ENCODE measurements around the gene ITIH5.

Gene ITIH5

DNA sequence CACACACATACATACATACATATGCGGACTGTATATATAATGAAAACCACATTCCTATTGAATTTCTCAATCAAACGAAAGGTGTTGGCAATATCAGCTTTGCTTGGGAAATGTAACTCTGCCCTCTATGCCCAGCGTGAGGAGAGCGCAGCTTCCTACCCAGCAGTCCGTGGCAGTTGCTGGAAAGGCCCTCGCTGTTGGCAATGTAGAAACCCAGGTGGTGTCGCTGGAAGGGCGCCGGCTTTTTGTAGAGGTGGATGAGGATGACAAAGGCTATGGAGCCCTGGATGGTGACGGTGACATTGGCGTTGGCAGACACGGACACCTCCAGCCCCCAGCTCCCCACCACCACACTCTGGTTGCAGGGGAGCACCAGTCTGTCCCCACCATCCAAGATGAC lies 100.9 kb downstream of the ITIH5 start:
- TF ChIP-seq, protein P1, sequence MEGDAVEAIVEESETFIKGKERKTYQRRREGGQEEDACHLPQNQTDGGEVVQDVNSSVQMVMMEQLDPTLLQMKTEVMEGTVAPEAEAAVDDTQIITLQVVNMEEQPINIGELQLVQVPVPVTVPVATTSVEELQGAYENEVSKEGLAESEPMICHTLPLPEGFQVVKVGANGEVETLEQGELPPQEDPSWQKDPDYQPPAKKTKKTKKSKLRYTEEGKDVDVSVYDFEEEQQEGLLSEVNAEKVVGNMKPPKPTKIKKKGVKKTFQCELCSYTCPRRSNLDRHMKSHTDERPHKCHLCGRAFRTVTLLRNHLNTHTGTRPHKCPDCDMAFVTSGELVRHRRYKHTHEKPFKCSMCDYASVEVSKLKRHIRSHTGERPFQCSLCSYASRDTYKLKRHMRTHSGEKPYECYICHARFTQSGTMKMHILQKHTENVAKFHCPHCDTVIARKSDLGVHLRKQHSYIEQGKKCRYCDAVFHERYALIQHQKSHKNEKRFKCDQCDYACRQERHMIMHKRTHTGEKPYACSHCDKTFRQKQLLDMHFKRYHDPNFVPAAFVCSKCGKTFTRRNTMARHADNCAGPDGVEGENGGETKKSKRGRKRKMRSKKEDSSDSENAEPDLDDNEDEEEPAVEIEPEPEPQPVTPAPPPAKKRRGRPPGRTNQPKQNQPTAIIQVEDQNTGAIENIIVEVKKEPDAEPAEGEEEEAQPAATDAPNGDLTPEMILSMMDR (IDR thresholded peaks at IDR 0.05): no peak

DNA sequence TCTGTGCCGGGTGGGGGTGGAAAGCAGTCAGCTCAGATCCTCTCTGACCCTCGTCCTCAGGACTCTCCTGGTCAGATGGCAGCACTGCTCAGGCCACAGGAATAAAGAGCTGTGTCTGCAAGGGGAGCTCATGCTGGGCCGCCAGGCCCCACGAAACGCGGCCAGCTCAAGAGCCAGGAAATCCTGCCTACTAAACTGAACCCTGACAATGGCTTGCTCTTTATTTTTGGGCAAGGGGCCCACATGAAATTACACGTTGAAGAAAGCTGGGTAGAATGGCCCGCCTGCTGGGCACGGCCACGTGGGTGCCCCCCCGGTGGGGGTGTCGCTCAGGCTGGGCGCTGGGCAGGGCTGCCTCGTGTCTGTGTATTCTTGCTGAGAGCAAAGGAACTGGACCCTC lies 103.0 kb downstream of the ITIH5 start:
- TF ChIP-seq, protein P1 (IDR thresholded peaks at IDR 0.05): no peak

DNA sequence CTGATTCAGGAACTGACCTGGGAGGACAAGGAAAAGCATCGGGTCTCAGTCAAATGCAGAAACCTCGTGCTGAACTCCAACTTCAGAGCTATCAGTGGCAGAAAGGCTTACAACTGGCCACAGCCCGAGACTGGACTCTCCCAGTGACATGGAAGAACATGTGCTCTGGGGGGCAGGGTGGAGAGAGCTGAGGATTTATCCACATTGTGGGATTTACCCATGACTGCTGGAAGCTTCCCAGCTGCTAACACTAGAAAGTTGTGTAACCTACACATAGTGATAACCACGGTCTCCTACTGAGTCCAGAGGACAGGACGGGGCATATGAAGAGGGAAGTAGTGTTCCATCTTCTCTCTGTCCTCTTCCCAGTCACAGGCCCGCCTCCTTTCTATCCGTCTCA lies 103.4 kb downstream of the ITIH5 start:
- TF ChIP-seq, protein P1 (IDR thresholded peaks at IDR 0.05): no peak

DNA sequence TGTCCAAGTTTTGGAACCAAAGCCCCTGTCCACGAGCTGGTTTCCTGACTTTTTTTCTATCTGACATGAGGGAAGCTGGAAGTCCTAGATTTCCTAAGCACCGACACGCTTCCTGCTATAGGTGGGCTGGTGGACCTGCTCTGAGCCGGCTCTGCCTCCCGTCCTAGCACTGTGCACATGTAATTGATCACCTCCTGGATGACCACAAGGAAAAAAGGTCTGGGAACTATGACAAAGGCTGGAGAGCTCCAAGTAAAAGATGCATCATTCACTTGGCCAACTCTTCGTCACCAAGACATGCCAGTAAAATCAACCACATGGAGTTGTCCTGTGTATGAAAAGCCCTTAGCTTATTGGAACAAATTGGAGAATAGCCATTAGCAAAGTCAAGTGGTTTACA lies 104.8 kb downstream of the ITIH5 start:
- TF ChIP-seq, protein P1 (IDR thresholded peaks at IDR 0.05): no peak

DNA sequence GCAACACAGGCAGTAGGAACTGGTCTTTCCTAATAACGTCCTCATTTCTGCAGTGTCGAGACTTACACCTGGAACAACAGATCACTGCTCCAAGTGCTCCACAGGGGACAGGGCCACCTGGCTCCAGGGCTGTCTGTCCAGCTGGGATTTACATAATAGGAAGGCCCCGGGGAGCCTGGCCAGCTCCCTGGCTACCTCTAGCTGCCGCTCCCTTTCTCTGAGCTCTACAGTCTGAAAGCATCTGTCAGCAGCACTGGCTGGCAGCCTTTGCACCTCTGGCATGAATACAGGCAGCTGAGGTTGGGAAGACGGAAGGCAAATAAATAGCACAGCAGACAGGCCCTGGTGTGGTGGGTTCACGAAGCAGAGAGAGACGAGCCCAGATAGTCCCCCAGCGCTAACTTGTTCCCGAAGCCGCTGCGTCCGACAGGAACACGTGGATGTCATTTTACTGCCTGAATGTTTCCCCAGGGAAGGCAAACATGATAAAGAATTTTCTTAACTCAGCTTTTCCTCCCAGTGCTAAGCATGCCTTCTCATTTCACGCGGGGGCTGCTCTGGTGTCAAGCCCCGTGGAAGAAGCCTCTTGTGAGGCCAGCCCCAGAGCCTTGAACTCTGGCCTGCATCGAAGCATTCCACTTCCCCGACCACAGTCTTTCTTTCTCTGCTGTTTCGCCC lies 105.4 kb downstream of the ITIH5 start:
- TF ChIP-seq, protein P1 (IDR thresholded peaks at IDR 0.05): no peak

DNA sequence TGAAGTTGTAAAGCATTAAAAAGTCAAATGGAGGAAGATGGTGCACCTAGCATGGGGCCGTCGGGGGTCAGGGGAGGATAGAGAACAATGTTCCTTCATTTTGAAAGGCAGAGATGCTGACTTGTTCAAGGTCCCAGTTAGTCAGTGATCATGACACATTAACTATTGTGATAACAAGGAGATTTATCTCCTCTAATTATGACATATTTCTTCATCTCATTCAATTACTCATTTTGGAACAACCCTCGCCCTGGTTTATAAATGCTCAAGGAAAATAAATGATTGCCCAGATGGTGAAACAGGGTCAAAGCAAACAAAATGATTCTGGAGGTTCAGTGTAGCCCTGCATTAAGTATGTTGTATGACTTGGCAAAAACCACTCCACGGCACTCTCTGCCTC lies 106.2 kb downstream of the ITIH5 start:
- TF ChIP-seq, protein P1 (IDR thresholded peaks at IDR 0.05): no peak

DNA sequence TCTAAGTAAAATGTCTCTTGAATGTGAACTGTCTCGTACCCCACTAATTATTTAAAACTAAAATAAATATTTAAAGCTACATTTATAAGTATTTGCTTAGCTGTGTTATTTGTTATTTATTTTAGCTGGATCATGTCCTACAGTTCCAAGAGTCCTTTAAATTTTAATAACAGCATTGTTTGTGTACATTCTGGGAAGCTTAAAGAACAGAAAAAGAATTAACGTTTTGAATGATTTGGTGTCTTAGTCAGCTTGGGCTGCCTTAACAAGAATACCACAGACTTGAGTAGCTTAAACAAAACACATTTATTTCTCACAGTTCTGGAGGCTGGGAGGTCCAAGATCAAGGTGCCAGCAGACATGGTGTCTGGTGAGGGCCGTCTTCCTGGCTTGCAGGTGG lies 107.4 kb downstream of the ITIH5 start:
- TF ChIP-seq, protein P1 (IDR thresholded peaks at IDR 0.05): no peak

DNA sequence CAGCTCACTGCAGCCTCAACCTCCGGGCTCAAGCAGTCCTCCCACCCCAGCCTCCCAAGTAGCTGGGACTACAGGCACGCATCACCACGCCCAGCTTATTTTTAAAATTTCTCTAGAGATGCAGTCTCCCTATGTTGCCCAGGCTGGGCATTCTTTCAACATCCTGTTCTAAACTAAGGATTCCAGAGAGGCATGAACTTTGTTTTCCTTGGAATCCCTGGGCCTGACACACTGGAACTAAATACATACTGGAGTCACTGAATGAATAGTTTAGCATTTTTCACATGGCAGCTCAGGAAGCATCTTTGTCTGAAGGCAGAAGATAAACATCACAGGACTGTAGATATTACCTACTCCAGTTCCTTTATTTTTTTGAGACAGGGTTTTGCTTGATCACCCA lies 108.7 kb downstream of the ITIH5 start:
- TF ChIP-seq, protein P1 (IDR thresholded peaks at IDR 0.05): no peak

All from LNCAP (cell line).